CD4-positive, alpha-beta T cell treated with Interferon alpha-2 for 1 hour (primary cell): ENCODE measurements around the gene KRT14.
"Not testable (repeated sequence)": the region's sequence is repeated elsewhere in the genome, so short reads cannot be mapped to it uniquely, and the experiment has no call there.

Experiments used
- DNase-seq, 2 donors: peaks; one replicate each; pipeline ENCODE4 v3.0.0-alpha.2; 2020 to 2022

KRT14 gene

GRCh38 chr17:41576740-41577139 lies 10.0 kb downstream of the KRT14 start:
- not testable (repeated sequence) for DNase-seq

GRCh38 chr17:41575336-41575735 lies 11.4 kb downstream of the KRT14 start:
- no peak for DNase-seq

GRCh38 chr17:41571561-41572434 lies 14.9 kb downstream of the KRT14 start, which contains the start of gene KRT9:
KRT9 (minus strand) TSS chr17:41572059; CDS start chr17:41571992, 67 bp downstream.
- DNase-seq: no peak

GRCh38 chr17:41567317-41567716 lies 19.4 kb downstream of the KRT14 start:
- peak; percentile 2 to 18 for DNase-seq

- no peak for DNase-seq
Measured at GRCh38 chr17:41565338-41565737, 21.4 kb downstream of the KRT14 start.

GRCh38 chr17:41563607-41564170 lies 23.0 kb downstream of the KRT14 start:
- no peak for DNase-seq

DNA sequence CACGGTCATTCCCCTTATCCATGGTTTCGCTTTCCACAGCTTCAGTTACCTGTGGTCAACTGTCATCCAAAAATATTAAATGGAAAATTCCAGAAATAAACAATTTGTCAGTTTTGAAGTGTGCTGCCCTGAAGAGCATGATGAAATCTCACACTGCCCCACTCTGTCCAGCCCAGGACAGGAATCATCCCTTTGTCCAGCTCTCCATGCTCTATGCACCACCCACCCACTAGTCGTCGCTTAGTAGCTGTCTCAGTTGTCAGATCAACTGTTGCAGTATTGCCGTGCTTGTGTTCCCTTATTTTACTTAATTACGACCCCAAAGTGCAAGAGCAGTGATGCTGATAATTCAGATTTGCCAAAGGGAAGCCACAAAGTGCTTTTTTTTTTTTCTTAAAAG lies 25.1 kb downstream of the KRT14 start:
- no peak for DNase-seq

DNA sequence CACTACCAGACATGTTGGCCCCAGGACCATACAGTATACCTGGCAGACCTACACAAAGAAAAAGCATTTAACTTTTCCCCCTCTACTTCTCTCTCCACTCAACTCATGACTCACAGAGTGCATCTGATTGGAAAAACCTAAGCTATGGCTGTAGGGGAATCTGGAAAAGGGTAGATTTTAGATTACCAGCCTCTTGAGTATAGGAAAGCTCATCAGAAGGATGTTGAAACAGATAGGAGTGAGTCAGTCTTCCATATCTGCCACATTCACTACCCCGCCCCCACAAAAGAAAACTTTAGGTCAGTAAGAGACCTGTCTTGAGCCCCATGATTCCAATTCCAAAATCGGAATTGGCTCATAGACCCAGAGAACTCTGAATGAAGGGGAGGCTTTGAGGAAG lies 27.1 kb downstream of the KRT14 start:
- DNase-seq: no peak

- DNase-seq: no peak
Measured at GRCh38 chr17:41556931-41557330, 29.8 kb downstream of the KRT14 start.

DNA sequence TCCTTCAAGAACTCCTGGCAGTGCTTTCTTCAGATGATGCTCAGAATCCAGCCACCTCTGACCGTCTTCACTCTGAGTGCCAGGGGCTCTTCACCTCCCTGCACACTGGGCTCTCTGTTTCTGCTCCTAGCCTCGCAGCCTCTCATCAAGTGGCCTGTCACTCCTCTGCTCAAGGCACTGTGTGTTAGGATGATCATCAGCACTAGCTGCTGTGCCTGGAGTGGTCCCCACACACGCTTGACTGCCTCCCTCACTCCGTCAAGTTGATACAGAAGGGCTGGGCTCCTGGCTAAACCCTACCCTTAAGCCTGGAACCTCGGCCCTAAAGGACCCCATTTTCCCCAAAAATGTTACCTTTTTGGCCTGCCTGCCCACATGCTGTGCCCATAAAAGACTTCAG lies 30.4 kb downstream of the KRT14 start:
- DNase-seq: no peak

GRCh38 chr17:41555105-41555887 lies 31.4 kb downstream of the KRT14 start:
- DNase-seq: no peak

- no peak for DNase-seq
Measured at GRCh38 chr17:41553987-41554680, 32.6 kb downstream of the KRT14 start.

- DNase-seq: no peak
Measured at GRCh38 chr17:41553176-41553575, 33.5 kb downstream of the KRT14 start.

- no peak for DNase-seq
Measured at GRCh38 chr17:41552455-41552854, 34.2 kb downstream of the KRT14 start.

- no peak for DNase-seq
Measured at GRCh38 chr17:41551365-41551764, 35.3 kb downstream of the KRT14 start.

DNA sequence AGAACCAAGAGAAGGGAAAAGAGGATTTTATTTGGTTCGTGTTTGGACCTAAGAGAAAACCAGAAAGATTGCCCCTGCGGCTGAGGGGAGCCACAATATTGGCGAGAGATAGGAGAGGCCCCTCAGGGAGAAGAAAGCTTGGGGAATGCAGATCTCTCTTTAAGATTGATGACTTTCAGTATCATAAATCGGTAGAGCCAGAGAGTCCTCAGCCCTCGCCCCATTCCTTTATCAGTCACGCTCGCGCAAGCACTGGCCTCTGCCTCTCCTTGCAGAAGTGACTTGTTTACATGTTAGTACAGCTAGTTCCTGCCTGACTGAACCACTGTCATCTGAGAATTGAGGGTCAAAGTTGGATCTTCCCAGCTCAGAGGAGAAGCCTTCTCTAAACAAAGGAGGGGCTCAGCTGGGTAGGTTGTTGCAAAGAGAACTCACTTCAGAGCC lies 37.1 kb downstream of the KRT14 start:
- DNase-seq: no peak

DNA sequence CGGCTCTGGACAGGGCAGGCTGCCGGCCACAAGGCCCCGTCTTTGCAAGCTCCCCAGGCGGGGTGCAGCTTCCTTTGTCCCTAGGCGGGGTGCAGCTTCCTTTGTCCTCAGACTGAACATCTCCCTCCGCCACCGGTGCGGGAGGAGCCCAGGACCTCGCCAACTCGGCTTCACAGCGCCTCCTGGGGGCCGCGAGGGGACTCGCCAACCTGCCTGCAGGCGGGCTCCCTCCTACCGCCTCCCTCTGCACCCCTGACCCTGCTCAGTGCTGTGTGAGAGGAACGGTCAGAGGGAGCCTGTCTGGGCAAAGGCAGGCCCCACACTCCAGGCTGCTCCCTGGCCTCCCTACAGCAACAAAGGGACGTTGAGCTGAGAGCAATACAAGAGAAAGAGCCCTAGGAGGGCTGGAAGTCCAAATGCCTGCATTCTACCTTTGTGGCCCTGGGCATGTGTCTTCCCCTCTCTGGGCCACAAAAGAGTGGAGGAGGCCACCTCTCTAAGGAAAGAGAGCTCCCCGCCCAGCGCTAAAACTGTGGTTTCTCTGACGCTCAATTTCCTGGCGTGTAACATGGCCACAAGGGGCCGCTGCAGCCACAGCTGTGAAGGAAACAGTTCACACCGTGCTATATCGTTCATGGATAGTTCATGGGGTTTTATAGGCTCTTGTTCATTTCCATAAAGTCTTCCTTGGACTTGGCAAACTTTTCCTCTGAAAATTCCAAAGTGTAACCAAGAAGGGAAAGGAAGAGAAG lies 37.7 kb downstream of the KRT14 start:
- DNase-seq: peak; percentile 77 to 87

- DNase-seq: peak in 1 of 2 donors; percentile 14
Measured at GRCh38 chr17:41547921-41548843, 38.5 kb downstream of the KRT14 start.

DNA sequence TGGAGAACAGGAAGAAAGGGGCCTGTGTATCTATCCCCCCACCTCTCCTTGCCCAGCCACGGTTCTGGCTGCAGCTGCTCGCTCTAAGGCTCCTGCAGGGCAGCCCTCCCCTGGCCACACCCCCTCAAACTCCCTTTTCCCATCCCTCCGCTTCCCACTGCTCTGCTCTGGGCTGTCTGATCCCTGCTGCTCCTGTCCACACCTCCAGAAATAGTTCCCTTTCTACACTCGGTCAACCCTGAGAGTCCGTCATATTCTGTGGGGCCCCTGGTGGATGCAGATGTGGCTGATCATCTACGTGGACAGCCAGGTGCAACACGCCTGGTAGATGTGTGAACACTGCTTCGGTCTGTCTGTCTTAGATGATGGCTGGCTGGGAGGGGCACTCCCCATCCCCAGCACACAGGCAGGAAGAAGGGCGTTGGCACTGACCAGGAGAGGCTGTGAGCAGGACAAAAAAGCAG lies 39.3 kb downstream of the KRT14 start:
- DNase-seq: no peak

DNA sequence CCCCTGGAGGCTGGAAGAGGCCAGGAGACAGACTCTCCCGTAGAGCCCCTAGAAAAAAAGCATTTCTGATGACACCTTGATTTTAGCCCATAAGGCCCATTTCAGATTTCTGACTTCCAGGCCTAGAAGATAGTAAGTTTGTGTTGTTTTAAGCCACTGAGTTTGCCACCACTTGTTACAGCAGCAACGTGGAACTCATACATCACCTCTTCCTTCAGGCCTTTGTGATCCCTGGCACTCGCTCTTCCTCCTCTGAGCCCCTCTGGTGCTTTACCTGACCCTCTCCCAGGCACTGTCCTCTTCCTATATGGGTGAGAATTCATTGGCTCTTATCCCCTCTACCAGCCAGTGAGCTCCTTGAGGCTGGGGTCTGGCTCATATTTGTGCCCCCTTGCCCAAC lies 39.9 kb downstream of the KRT14 start:
- DNase-seq: no peak
